Measurements from ENCODE around the gene TRIM65. TPM values are rescaled to one million over a fixed set of nuclear protein-coding genes. Genes with fewer than 3 reads are reported as not detected.

TRIM65 gene
- total and polyA plus RNA-seq, 2 of the 13 experiments (the other 11 are each of a cell fraction or from before 2014, with no cell fraction given): 10.3 to 22.4 TPM

DNA sequence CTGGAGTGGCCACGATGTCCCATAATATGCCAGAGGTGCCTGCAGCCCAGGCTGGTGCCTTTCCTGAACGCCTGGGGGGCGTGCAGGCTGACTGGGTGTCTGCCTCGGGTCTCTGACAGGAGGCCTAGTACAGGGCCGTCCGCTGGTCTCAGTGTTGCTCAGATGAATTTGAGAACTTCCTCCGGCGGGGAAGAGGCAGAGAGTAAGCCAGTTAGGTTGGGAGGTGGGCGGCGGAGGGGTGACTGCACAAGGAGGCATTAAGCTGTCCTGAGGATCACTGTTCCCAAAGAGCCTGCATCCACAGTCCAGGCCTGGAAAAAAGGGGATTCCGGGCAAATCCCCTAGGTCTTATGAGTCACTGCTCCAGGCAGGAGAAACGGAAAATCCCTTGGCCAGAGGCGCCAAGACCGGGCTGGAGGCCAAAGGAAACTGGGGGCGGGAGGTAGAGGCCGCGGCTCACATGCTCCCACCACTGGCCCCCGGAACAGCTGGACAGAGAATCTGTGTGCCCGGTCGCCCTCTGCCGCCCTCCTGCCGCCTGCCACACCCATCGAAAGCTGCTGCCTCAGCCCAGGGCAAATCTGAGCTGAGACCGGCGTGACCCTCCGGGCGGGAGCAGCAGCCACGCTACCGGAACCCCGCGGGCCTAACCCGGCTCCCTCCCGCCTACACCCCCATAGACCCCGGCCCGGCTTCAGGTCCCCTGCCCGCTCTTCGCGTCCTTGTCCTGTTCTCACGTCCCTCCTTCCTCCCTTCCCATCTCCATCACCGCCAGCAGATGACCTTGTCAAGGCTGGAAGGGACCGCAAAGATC, 19.6 kb downstream of the TRIM65 start:
- peak; percentile 12 for ATAC-seq
- peaks cover 52% of the 10 kb centered on the region for H3K4me1 ChIP-seq (ENCODE audit: insufficient read depth, low read length)
- H3K36me3 ChIP-seq (replicated peaks in 1 of 2; ENCODE audit: control insufficient read depth in 1 of 2, insufficient read depth in 2 of 2, low read length in 2 of 2): peaks cover 3 to 18% of the 10 kb centered on the region in 2 experiments; a peak in 4 of 5 replicates
- H3K4me3 ChIP-seq (replicated peaks in 1 of 3; ENCODE audit: insufficient read depth in 1 of 3, low read depth in 2 of 3, low read length in 3 of 3): peak overlapping the region; percentile 71 to 84 (median 84)
- H2AFZ ChIP-seq (ENCODE audit: low read length): no peak overlapping the region
- ChIA-PET POLR2A (interaction anchor here (0.6 to 13.8 kb wide), 28 partner anchors 10 to 388 kb away, joined by 3 to 454 read pairs (median 8); partner anchors contain the start of genes ACOX1, CDK3, FBF1 and GALK1), CTCF (ENCODE audit: low intra/inter-chr PET ratio, low total read pairs) (interaction anchor here (1.1 to 1.7 kb wide), 5 partner anchors 15 to 29 kb away, joined by 3 to 5 read pairs (median 4); partner anchors contain the start of gene TRIM65)
- intact Hi-C loops (cut with micrococcal nuclease; ENCODE audit: unreplicated experiment) (loop anchor here (1.0 to 2.0 kb wide), 2 partner anchors 14 to 22 kb away; partner anchors contain the start of gene WBP2), in situ Hi-C loops (cut with HindIII; ENCODE audit: extremely low pct_ligation_motif_present, low pct_unique_long_range_greater_than_20kb) (no loop called here)
- FAIRE-seq: no peak
- peaks cover 21% of the 10 kb centered on the region for H3K79me2 ChIP-seq (ENCODE audit: insufficient read depth, low read length)
- H4K20me1 ChIP-seq (ENCODE audit: insufficient read depth, low read length): no peaks in the 10 kb centered on the region; the same call in 1 of the 2 replicates
- BruUV-seq (replicated peaks): TSS peak; percentile 72
- peak; percentile 74 for DNase-seq (ENCODE audit: low spot score)
- H3K9me3 ChIP-seq (ENCODE audit: low read length): no peaks in the 10 kb centered on the region
- no peaks in the 10 kb centered on the region for H3K27me3 ChIP-seq (ENCODE audit: control insufficient read depth in 1 of 2, insufficient read depth in 2 of 2, low read length in 2 of 2)
- peak overlapping the region; percentile 98 for H3K4me2 ChIP-seq (ENCODE audit: low read depth, low read length)
- under 1% methylated on average over 39 of the region's 41 CpGs for WGBS (ENCODE audit: low lambda C conversion rate)
- H3K9ac ChIP-seq (ENCODE audit: insufficient read depth, low read depth, low read length): peak overlapping the region; percentile 97
- H3K27ac ChIP-seq (ENCODE audit: extremely low read length, insufficient read depth, low read length): peak overlapping the region; percentile 99
- TF ChIP-seq ZNF441 (CRISPR knock-in tag; IDR thresholded peaks at IDR 0.05; ENCODE audit: borderline replicate concordance) (no peak; the same call in 1 of the 2 replicates), CBX2 (IDR thresholded peaks at IDR 0.05; ENCODE audit: low read depth, low read length) (no peak), CBX2 (CRISPR knock-in tag; IDR thresholded peaks at IDR 0.05; ENCODE audit: low read depth) (no peak), NONO (IDR thresholded peaks at IDR 0.05) (no peak), NONO (CRISPR knock-in tag; conservative IDR thresholded peaks at IDR 0.05) (peak; percentile 17), PITX1 (CRISPR knock-in tag; IDR thresholded peaks at IDR 0.05) (peak; percentile 46; the same call in 1 of the 2 replicates), ZNF230 (CRISPR knock-in tag; IDR thresholded peaks at IDR 0.05) (0 out of 2 replicates have a peak, but pooled peaks have one; percentile 19), SP4 (CRISPR knock-in tag; IDR thresholded peaks at IDR 0.05) (0 out of 2 replicates have a peak, but pooled peaks have one; percentile 33), ZNF589 (CRISPR knock-in tag; conservative IDR thresholded peaks at IDR 0.05) (peak; percentile 58; the same call in 1 of the 2 replicates), ZBTB3 (CRISPR knock-in tag; IDR thresholded peaks at IDR 0.05; ENCODE audit: borderline replicate concordance, low read depth) (0 out of 2 replicates have a peak, but pooled peaks have one; percentile 3), RXRB (CRISPR knock-in tag; IDR thresholded peaks at IDR 0.05; ENCODE audit: borderline replicate concordance) (0 out of 2 replicates have a peak, but pooled peaks have one; percentile 18), CAMTA2 (CRISPR knock-in tag; IDR thresholded peaks at IDR 0.05; ENCODE audit: borderline replicate concordance) (0 out of 2 replicates have a peak, but pooled peaks have one; percentile 95), GFI1 (CRISPR knock-in tag; IDR thresholded peaks at IDR 0.05; ENCODE audit: borderline replicate concordance) (peak; percentile 33; the same call in 1 of the 2 replicates)
- TF ChIP-seq, protein P1, sequence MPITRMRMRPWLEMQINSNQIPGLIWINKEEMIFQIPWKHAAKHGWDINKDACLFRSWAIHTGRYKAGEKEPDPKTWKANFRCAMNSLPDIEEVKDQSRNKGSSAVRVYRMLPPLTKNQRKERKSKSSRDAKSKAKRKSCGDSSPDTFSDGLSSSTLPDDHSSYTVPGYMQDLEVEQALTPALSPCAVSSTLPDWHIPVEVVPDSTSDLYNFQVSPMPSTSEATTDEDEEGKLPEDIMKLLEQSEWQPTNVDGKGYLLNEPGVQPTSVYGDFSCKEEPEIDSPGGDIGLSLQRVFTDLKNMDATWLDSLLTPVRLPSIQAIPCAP (CRISPR knock-in tag; IDR thresholded peaks at IDR 0.05; ENCODE audit: low read depth): no peak
- TF ChIP-seq, protein P2, sequence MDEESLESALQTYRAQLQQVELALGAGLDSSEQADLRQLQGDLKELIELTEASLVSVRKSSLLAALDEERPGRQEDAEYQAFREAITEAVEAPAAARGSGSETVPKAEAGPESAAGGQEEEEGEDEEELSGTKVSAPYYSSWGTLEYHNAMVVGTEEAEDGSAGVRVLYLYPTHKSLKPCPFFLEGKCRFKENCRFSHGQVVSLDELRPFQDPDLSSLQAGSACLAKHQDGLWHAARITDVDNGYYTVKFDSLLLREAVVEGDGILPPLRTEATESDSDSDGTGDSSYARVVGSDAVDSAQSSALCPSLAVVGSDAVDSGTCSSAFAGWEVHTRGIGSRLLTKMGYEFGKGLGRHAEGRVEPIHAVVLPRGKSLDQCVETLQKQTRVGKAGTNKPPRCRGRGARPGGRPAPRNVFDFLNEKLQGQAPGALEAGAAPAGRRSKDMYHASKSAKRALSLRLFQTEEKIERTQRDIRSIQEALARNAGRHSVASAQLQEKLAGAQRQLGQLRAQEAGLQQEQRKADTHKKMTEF (CRISPR knock-in tag; IDR thresholded peaks at IDR 0.05): 0 out of 2 replicates have a peak, but pooled peaks have one; percentile 24
- TF ChIP-seq, protein P3, sequence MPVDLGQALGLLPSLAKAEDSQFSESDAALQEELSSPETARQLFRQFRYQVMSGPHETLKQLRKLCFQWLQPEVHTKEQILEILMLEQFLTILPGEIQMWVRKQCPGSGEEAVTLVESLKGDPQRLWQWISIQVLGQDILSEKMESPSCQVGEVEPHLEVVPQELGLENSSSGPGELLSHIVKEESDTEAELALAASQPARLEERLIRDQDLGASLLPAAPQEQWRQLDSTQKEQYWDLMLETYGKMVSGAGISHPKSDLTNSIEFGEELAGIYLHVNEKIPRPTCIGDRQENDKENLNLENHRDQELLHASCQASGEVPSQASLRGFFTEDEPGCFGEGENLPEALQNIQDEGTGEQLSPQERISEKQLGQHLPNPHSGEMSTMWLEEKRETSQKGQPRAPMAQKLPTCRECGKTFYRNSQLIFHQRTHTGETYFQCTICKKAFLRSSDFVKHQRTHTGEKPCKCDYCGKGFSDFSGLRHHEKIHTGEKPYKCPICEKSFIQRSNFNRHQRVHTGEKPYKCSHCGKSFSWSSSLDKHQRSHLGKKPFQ (CRISPR knock-in tag; IDR thresholded peaks at IDR 0.05; ENCODE audit: insufficient replicate concordance): peak; percentile 86
- TF ChIP-seq, protein P4, sequence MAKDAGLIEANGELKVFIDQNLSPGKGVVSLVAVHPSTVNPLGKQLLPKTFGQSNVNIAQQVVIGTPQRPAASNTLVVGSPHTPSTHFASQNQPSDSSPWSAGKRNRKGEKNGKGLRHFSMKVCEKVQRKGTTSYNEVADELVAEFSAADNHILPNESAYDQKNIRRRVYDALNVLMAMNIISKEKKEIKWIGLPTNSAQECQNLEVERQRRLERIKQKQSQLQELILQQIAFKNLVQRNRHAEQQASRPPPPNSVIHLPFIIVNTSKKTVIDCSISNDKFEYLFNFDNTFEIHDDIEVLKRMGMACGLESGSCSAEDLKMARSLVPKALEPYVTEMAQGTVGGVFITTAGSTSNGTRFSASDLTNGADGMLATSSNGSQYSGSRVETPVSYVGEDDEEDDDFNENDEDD (CRISPR knock-in tag; IDR thresholded peaks at IDR 0.05; ENCODE audit: borderline replicate concordance): peak; percentile 56; the same call in 1 of the 2 replicates

Measured in HepG2 (cell line).